HG03571 (cell line): Measurements from ENCODE around the gene MOB3B.

Experiments used
- ATAC-seq: cut with Tn5 transposase; IDR thresholded peaks from one replicate; pipeline ENCODE4 v1.9.1; 2021; ENCODE audit not compliant: unreplicated experiment

MOB3B gene

DNA sequence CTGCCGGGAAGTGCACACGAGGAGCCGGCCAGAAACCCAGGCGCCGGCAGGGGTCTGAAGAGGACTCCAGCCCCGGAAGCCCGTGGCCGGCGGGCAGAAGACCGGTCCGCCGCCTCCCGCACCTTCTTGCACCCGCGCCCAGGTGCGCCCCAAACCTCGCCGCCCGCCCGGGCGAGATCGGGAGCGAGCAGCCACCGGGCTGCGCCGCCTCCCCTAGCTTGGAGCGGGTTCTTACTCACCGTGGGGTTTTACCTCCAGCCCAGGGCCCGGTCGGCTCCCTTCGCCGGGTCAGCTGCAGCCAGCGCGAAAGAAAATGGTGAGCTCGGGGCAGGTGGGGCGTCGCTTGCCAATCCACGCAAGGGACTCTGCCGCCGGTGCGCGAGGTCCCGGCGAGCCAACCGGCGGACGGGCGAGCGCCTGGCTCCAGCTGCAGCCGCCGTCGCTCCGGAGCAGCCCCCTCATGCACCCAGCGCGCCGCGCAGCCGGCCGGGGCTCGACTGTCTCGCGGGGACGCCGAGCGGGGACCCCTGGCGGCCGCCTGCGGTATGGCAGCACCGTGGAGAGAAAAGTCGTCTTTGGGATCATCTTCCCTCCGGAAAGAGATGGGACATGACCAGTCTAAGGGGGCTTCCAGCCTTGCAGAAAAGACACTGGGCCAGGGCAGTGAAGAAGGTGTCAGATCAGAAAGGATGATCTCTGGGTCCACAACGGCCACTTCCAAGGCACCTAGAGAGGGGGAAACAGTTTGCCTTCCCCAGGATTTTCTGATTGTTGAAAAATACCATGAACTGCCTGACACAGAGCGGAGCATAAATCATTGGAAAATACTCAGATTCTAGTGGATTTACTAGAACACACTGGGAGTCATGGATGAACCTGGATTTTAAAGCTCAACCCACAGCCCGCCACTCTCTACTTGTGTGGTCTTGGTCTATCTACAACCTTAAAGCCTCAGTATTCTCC, at the start of gene MOB3B:
MOB3B (minus strand) TSS at position 499 of the 963 bp plus-strand sequence. CDS start 74,264 bp downstream, outside the sequence.
- peak; percentile 71 for ATAC-seq

DNA sequence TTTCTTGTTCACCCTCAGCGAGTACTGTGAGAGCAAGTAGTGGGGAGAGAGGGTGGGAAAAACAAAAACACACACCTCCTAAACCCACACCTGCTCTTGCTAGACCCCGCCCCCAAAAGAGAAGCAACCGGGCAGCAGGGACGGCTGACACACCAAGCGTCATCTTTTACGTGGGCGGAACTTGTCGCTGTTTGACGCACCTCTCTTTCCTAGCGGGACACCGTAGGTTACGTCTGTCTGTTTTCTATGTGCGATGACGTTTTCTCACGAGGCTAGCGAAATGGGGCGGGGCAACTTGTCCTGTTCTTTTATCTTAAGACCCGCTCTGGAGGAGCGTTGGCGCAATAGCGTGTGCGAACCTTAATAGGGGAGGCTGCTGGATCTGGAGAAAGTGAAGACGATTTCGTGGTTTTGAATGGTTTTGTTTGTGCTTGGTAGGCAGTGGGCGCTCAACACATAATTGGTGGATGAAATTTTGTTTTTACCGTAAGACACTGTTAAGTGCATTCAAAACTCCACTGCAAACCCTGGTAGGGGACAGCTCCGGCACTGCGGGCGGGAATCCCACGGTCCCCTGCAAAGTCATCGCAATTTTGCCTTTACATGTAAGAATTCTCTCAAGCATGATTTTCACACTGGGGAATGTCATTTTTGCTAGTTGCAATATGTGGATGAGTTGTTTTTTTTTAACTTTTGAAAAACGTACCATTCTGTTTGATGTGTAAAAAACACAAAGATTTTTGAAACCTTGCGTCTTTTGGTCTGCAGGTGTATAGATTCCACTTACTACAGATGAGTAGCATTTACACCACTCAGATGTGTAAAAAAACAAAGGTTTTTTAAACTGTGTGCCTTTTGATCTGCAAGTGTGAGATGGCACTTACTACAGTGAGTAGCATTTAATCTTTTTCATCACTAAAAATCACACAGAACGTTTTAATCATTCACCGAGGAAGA, 44.3 kb upstream of the MOB3B start:
- ATAC-seq, result peak; percentile 88

DNA sequence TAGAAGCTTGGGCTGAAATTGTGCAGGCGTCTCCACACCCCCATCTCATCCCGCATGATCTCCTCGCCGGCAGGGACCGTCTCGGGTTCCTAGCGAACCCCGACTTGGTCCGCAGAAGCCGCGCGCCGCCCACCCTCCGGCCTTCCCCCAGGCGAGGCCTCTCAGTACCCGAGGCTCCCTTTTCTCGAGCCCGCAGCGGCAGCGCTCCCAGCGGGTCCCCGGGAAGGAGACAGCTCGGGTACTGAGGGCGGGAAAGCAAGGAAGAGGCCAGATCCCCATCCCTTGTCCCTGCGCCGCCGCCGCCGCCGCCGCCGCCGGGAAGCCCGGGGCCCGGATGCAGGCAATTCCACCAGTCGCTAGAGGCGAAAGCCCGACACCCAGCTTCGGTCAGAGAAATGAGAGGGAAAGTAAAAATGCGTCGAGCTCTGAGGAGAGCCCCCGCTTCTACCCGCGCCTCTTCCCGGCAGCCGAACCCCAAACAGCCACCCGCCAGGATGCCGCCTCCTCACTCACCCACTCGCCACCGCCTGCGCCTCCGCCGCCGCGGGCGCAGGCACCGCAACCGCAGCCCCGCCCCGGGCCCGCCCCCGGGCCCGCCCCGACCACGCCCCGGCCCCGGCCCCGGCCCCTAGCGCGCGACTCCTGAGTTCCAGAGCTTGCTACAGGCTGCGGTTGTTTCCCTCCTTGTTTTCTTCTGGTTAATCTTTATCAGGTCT, 43.5 kb upstream of the MOB3B start, which contains the start of gene C9orf72:
C9orf72 (minus strand) TSS at position 564 of the 716 bp plus-strand sequence. CDS start 6,361 bp downstream, outside the sequence.
- peak; percentile 63 for ATAC-seq

DNA sequence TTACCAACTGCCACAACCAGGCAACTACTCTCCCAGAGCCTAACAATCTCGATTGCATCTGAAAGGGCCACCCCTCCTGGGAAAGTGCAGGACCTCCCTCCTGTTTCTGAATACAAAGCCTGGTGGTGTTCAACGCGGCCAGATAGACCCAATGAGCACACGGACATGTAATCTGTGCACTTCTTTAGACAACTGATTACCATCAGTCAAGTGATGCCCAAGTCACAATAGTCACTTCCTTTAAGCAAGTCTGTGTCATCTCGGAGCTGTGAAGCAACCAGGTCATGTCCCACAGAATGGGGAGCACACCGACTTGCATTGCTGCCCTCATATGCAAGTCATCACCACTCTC, 42.9 kb upstream of the MOB3B start:
- ATAC-seq, result peak; percentile 24

DNA sequence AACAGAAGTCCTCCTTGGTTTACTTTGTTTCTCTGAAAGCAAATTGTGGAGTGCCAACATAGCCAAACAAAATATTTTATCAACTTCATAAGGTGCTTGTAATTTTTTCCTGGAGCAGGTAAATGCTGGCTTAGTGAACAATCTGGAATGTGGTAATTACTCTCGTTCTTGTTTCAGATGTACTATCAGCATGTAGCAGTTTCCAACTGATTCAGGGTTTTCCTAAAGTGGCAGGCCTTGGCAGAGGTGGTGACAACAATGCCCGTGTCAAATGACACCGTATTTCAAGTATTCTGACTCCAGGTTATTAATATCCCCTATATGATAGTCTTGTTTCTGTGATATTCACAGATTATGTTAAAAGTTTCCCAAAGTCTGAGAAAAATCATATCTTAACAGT, 42.4 kb upstream of the MOB3B start:
- ATAC-seq, result no peak

DNA sequence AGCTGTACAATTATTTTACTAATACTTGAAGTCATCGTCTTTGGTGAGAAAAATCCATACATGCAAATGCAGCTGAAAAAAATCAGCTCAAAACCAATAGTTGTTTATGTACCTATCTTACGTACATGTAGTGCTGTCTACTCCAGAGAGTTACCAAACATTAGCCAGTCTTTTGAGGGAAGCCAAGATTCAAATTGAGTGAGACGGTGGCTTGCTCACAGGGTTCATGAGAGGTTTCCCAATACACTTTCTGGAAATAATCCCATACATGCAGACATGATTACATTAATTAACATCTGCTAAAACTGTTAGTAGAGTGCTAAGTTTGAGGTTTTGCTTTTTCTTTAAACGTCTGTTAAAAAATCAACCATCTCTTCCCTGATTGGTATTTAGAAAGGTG, 41.4 kb upstream of the MOB3B start:
- ATAC-seq, result no peak

DNA sequence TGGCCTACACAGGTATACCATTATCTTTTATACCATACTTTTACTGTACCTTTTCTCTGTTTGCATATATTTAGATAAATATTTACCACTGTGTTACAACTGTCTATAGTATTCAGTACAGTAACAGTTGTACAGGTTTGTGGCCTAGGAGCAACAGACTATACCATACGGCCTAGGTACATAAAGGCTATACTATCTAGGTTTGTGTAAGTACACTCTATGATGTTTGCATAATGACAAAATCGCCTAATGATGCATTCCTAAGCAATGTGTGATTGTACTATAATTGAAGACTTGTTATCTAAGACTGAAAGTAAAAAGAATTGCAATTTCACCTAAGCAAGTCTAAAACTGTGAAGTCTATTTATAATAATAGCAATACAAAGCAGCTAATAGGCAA, 39.8 kb upstream of the MOB3B start:
- ATAC-seq, result no peak

DNA sequence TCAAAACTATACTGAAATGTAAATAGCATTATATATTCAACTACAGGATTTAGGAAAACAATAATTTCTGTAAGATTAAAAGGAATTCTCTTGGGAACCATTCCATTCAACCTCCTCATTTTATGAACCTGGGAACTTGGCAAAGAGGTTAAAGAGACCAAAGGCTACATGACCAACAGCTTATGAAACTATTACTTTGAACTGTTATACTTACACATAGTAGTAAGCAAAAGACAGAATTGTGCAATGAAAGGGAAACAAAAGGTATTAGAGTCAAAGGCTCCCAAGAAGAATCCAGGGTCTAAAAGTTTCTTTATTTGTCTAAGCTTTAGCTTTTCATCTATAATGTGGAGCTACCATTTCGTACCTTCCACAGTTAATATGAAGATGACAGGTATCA, 36.5 kb upstream of the MOB3B start:
- no peak for ATAC-seq

DNA sequence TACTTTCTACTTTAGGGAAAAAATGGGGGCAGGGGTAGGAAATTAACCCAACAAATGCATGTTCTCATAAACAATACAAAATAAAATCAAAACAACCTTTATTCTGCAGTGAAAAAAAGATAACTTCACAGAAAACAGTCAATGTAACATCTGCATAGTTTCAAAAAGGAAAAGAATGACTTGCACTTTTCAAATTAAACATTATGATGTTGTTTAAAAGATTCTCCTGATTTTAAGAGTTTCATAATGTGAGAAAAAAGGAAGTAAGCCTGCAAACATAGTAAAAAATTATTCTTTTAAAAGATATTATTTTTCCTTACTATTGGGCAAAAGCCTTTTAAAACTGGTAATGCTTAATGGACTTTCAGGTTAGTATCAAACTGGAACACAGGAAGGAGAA, 36.1 kb upstream of the MOB3B start:
- ATAC-seq, result no peak

DNA sequence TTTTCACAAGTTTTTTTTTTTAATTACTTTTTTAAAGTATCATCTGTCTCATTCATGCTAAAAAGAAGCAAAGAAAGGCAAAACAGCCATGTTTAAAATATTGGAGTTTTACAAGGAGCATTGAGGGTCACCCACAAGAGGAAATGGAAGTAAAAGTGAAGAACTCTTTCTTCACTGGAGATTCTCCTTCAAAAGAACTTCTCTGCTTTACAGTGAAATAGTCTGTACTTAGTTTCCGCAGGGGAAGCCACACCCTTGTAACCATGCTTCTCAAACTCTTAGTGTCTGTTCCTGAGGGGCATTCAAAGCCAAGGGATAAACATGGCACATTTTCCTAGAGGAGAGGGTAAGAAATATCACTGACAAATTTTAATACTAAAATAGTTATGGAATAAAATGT, 35.1 kb upstream of the MOB3B start:
- ATAC-seq, result no peak

DNA sequence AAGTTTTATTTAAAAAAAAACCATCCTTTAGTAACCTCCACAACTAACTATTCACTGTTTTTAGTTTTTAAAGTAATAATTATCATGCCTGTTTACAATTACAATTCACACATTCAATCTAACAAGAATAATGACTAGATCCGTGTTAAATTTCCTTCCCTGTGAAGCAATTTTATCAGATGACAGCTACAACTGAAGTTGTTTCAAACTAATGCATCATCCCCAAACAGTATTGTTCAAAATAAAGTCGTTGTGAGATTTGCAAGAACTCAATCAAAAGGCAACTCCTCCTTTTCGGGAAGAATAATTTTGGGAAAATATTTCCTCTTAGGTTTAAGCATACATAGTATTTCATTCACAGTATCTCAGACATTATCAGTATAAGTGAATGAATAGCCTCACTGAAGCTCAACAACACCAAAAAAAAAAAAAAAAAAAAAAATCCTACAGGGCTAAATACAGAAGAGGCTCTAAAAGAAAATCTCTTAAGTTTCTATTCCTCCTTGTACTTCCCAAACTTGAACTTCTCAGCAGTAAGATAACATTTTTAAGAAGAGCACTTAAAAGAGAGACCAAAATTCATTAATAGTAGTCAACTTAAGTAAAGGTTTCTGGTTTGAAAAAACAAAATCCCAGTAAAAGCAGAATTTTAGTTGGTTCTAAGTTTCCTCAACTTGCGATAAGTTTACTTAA, 34.3 kb upstream of the MOB3B start:
- ATAC-seq, result no peak

DNA sequence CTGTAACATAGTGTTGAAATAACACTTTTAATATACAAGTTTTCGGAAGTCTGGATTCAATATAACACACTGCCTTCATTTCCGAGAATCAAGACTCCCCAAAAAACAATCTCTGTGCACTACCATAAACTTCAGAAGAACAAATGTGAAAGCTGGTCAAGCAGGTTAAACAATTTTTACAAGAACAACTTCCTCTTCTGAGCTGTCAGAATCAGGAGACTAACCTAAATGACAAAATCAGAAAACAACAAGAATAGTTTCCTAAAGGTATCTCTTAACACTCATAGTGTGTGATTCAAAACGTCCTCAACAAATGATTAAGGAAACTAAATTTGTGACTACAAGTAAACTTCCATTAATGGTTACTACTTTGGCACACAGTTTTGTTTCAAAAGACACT, 32.1 kb upstream of the MOB3B start:
- no peak for ATAC-seq

DNA sequence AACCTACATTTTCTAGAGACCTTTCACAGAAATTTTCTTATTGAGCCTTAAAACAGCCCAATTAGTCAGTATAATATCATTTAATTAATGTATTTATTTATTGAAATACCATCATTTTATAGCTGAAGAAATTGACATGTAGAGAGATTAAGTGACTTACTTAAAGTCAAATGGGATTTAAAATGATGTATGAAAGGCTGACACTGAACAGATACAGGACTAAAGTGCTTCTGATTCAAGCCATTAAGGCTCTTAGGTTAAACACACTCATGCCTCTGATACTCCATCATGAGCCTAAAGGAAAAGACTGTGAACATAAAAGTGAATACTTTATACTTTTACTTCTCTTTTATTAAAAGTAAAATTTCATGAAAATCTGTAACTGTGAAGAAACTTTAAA, 30.8 kb upstream of the MOB3B start:
- ATAC-seq, result no peak

DNA sequence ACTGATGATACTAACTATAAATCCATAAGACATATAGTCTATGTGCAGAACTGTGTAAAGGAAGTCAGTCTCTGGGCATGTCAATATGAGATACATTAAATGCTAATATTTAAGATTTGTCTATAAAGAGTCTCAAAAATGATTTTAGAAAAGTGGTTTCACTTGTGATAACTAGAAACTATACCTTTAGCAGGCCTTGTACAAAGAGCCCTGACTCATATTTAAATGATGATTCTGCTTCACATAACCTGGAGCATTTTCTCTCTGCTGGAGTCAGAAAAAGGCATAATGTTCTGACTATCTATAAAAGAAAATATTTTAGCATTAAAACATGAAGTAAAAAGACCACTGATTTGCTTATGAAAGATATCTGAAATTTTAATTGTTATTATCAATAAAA, 28.7 kb upstream of the MOB3B start:
- no peak for ATAC-seq

DNA sequence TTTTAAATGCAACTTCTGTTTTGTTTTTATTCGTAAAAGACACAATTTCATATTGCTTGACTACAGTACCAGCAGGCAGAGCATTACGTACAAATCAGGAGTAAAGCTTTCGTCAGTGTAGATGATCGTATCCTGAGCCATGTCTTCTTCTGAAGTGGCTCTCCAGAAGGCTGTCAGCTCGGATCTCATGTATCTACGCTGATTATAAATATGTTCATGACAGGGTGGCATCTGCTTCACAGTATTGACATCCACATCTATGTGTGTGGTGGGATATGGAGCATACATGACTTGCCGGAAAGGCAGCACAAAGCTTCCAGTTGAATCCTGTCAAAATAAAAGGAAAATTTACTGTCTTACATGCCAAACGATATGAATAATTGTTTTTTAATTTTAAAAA, 26.9 kb upstream of the MOB3B start:
- ATAC-seq, result no peak

DNA sequence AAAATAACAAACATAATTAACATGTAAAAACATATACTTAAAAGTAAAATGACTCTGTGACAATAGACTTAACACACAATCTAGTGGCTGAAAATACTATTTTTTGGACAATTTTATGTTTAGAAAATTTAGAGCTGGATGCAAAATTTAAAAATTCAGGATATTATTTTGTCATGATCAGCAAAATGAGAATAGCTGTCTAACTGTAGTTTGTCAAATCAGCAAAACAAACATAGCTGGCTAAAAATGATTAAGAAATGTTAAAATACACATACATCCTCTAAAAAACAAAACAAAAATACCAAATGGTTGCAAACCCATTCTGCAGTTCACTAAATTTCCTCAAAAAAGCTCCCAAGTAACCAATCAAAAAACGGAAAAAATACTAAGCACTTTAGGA, 25.1 kb upstream of the MOB3B start:
- no peak for ATAC-seq

DNA sequence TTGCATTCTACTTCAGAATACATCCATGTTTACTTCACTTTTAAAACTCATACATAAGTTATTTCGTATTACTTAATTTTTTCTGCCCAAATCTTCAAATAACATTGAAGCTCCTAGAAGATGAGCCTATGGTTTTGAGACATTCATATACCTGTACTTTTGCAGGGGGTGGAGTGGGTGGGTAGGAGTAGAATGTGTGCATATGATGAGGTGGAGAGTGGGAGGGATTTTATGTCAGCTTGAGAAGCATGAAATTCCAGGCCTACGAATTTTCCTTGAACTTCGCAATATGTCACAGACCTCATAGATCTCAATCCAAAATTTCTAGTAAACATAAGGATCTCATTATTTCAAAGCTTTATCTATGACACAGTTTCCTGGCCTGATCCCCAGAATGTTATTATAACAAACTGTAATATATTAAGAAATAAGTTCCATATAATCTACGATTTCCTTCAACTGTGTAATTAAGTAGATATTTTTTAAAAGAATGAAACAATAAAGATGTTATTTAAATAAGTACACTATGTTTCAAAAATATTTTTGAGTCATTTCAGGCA, 19.7 kb upstream of the MOB3B start:
- ATAC-seq, result no peak

DNA sequence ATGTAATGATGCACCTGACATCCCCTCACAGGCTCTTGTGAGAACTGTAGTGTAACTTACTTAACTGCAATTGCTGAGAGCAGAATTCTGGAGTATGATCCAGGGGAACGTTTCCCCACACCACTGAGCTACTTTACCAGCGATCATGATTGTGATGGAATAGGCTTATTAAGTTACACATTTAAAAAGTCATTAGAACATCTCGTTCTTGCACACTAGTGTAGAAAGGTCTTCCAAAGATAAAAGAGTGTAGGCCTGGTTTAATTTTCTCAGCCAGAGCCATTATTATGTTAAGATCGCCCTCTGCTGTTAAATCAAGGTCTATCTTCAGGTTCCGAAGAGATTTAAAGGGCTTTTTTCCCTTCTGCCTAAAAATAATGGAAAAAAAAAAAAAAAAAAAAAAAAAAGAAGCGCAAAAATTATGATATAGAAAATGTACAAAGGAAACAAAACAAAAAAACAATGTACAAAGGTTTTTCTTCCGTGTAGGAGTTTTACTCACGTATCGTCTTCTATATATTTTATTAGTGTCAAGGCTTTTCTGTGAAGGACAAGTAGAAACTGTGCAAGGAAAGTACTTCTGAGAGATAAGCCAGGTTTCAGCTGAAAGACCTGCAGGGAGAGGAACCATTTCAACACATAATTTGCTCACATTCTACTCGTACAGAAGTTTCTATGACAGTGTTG, 18.6 kb upstream of the MOB3B start:
- no peak for ATAC-seq

DNA sequence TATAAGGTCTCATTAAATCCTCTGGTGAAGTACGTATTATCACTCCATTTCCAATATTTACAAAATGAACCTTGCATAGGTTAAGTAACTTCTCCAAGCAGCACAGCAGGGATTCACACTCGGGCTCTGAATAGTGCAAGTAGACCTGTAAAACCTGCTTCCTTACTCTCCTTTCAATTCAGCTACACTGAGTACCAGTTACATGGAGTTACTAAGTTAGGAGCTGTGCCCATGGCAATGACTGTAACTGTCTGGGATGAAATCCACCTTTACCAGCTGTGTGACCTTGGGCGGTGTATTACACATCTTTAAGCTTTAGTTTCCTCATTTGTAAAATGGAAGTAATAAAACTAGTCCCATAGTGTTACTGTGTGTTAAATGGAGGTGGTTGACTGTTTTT, 15.9 kb upstream of the MOB3B start:
- ATAC-seq, result no peak

DNA sequence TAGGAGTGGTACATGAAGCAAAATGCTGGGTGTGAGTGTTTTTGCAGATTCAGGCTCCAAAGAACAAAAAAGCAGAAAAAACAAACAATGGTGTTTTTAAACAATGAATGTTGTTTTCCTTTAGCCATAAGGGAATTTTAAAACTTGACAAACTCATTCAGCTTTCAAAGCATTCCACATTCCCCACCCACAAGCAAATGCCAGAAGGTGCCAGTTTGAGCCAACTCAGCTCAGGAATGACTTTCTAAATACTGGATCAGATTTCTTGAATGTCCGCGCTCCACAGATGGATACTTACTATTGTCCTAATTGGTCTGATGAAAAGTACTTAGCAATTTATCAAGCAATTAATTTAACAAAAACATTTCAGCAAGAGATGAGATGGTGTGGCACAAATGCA, 12.9 kb upstream of the MOB3B start:
- no peak for ATAC-seq
